CD4-positive, alpha-beta T cell (primary cell): ENCODE results near the gene FKBP5. TPM values are rescaled to one million over a fixed set of nuclear protein-coding genes. Genes with fewer than 3 reads are reported as not detected.

Source experiments
- ATAC-seq: fragments of 200-7000 bp; cut with Tn5 transposase; one replicate; pipeline ENCODE4 v1.10.0; 2022; ENCODE audit warnings: mild to moderate bottlenecking; ENCODE audit not compliant: poor library complexity
- CTCF ChIA-PET: fragments of 350-600 bp; sonication (Branson Sonifier 250); formaldehyde crosslinking; loops from one replicate; lab custom pipeline; 2021; ENCODE audit warnings: antibody characterized with exemption, inconsistent platforms; lab: Charles Lee
- POLR2A ChIA-PET: fragments of 350-600 bp; sonication (Branson Sonifier 250); formaldehyde crosslinking; loops from one replicate; lab custom pipeline; 2021; ENCODE audit warnings: antibody characterized with exemption, inconsistent platforms; lab: Charles Lee
- DNase-seq, 14 experiments: peaks; one replicate each; pipeline ENCODE4 v3.0.0-alpha.2; 2013 to 2020; ENCODE audit warnings: mixed read lengths in 2 of 14
- H3K27ac ChIP-seq, 2 donors: one replicate each; pipeline versions ENCODE4 v1.5.1 to v1.7.0; 2013; ENCODE audit warnings: low read length in 2 of 2, low read depth in 1 of 2, mild to moderate bottlenecking in 1 of 2
- H3K27me3 ChIP-seq, 2 experiments: 1 replicate in 1 of 2; 2 replicates in 1 of 2; pipeline versions ENCODE4 v1.6.1 to v1.7.0; 2013; ENCODE audit warnings: low read length in 2 of 2, control low read depth in 1 of 2, mild to moderate bottlenecking in 1 of 2, moderate library complexity in 1 of 2; ENCODE audit not compliant: insufficient read depth in 2 of 2, control insufficient read depth in 1 of 2
- H3K36me3 ChIP-seq: one replicate; pipeline ENCODE4 v1.6.1; 2013; ENCODE audit warnings: low read length, control low read depth; ENCODE audit not compliant: insufficient read depth
- H3K4me1 ChIP-seq: one replicate; pipeline ENCODE4 v1.6.1; 2013; ENCODE audit warnings: low read length, control low read depth; ENCODE audit not compliant: insufficient read depth
- H3K4me3 ChIP-seq: one replicate; pipeline ENCODE4 v1.5.1; 2013; ENCODE audit warnings: mild to moderate bottlenecking, low read length, moderate library complexity
- H3K9me3 ChIP-seq, 2 experiments: 1 replicate in 1 of 2; 2 replicates in 1 of 2; pipeline versions ENCODE4 v1.6.1 to v1.7.0; 2013; ENCODE audit warnings: low read length in 2 of 2, mild to moderate bottlenecking in 2 of 2, control low read depth in 1 of 2, moderate library complexity in 1 of 2; ENCODE audit not compliant: control insufficient read depth in 1 of 2, insufficient read depth in 1 of 2
- H3K27ac Mint-ChIP-seq: one replicate; pipeline ENCODE4 v1.8.0; 2020; ENCODE audit warnings: mixed read lengths
- H3K27me3 Mint-ChIP-seq: one replicate; pipeline ENCODE4 v1.8.0; 2021; ENCODE audit warnings: mixed read lengths
- H3K36me3 Mint-ChIP-seq: one replicate; pipeline ENCODE4 v1.8.0; 2021; ENCODE audit warnings: low read depth, mixed read lengths
- H3K4me1 Mint-ChIP-seq: one replicate; pipeline ENCODE4 v1.8.0; 2021; ENCODE audit warnings: low read depth, mixed read lengths
- H3K4me3 Mint-ChIP-seq: one replicate; pipeline ENCODE4 v1.8.0; 2020; ENCODE audit warnings: mild to moderate bottlenecking, mixed read lengths
- H3K9me3 Mint-ChIP-seq: one replicate; pipeline ENCODE4 v1.8.0; 2020; ENCODE audit warnings: mixed read lengths
- CTCF ChIP-seq: fragments of 200-600 bp; IDR thresholded peaks from one replicate; pipeline ENCODE4 v1.8.0; 2022; ENCODE audit warnings: antibody characterized with exemption, mild to moderate bottlenecking
- intact Hi-C, 2 experiments: fragments of 100-400 bp; cut with DNase I in 1 of 2; cut with micrococcal nuclease in 1 of 2; formaldehyde crosslinking; loops; one replicate each; pipeline versions ENCODE4 v1.15.1 to v1.9.0; 2023 to 2025; cut with DNase I, micrococcal nuclease
- microRNA-seq: library from miRNA; unstranded; fragments of <30 nt; microRNA quantifications from one replicate; pipeline ENCODE4 v1.2.0, GENCODE V29; 2021; ENCODE audit warnings: borderline microRNAs expressed, borderline replicate concordance
- total RNA-seq, 174 experiments: library from RNA in 2 of 174; stranded (reverse) in 2 of 174; gene quantifications; one replicate each; pipeline ENCODE4 v1.2.3 and lab custom pipeline; 2021 to 2026

FKBP5 gene
- total RNA-seq, 2 experiments from 2014 or later = 72.6 to 75.9 TPM

GRCh38 chr6:35532126-35532525 lies 156.6 kb downstream of the FKBP5 start:
- no peak for TF ChIP-seq CTCF
- H3K27ac ChIP-seq = no peak overlapping the region
- ATAC-seq (no peak), DNase-seq (no peak)
- Mint-ChIP-seq H3K4me3 (no peak overlapping the region), H3K36me3 (no peaks in the 10 kb centered on the region), H3K9me3 (no peaks in the 10 kb centered on the region), H3K4me1 (peaks cover 10% of the 10 kb centered on the region), H3K27ac (no peak overlapping the region), H3K27me3 (no peaks in the 10 kb centered on the region)
- intact Hi-C loops = no loop called here
- H3K36me3 ChIP-seq = no peaks in the 10 kb centered on the region
- POLR2A ChIA-PET = no interaction called here
- H3K4me3 ChIP-seq = no peak overlapping the region
- CTCF ChIA-PET = interaction anchor here (1.1 to 1.9 kb wide), 3 partner anchors 9 to 105 kb away, joined by 3 to 4 read pairs (median 4); no protein-coding TSS in a partner anchor
- H3K9me3 ChIP-seq = no peaks in the 10 kb centered on the region
- H3K4me1 ChIP-seq = peaks cover 10% of the 10 kb centered on the region
- no peaks in the 10 kb centered on the region for H3K27me3 ChIP-seq

- Mint-ChIP-seq H3K27ac (no peak overlapping the region), H3K4me3 (no peak overlapping the region), H3K4me1 (peaks cover 16% of the 10 kb centered on the region), H3K36me3 (no peaks in the 10 kb centered on the region), H3K27me3 (no peaks in the 10 kb centered on the region), H3K9me3 (no peaks in the 10 kb centered on the region)
- no peak for TF ChIP-seq CTCF
- Histone ChIP-seq H3K27ac (no peak overlapping the region), H3K4me1 (peaks cover 33% of the 10 kb centered on the region), H3K9me3 (no peaks in the 10 kb centered on the region), H3K27me3 (no peaks in the 10 kb centered on the region), H3K4me3 (no peak overlapping the region), H3K36me3 (no peaks in the 10 kb centered on the region)
- ChIA-PET CTCF (interaction anchor here (3.3 kb wide), 1 partner anchor 212 kb away, joined by 13 read pairs; the partner anchor contains the start of gene ARMC12), POLR2A (interaction anchor here (1.0 to 1.6 kb wide), 2 partner anchors 28 to 213 kb away, joined by 3 to 8 read pairs; no protein-coding TSS in a partner anchor)
- no peak for ATAC-seq
- no peak for DNase-seq
- intact Hi-C loops = loop anchor here in 1 of 2 experiments (5.0 kb wide), 1 partner anchor 98 kb away; no protein-coding TSS in a partner anchor
These were observed 164.2 kb downstream of the FKBP5 start for GRCh38 chr6:35524380-35525020.

Small RNAs within 50 kb of the gene (microRNA-seq; reads per million reads assigned to microRNA genes)
- gene MIR5690 = 13.4 reads per million, percentile 45 among the genes with 10 or more reads in this experiment

Other genes with a start within 250 kb of the FKBP5 start
- gene FANCE, start 236.6 kb downstream of the FKBP5 start, total RNA-seq = 1 to 10 TPM; 1.6 to 1.7 TPM
- 1,000 to 10,000 TPM; 2,453 to 2,464 TPM for gene RPL10A, start 220.5 kb downstream of the FKBP5 start, total RNA-seq
- gene TEAD3, start 191.8 kb downstream of the FKBP5 start, total RNA-seq = under 1 TPM in 1 of 2 experiments, not detected in 1; 0.11 TPM
- not detected for gene TULP1, start 176.0 kb downstream of the FKBP5 start, total RNA-seq
- gene ARMC12, start 48.1 kb upstream of the FKBP5 start, total RNA-seq = 1 to 10 TPM; 1.9 to 2.8 TPM
- not detected for gene CLPSL2, start 87.7 kb upstream of the FKBP5 start, total RNA-seq
- gene CLPSL1, start 92.1 kb upstream of the FKBP5 start, total RNA-seq = not detected
- gene CLPS, start 108.4 kb upstream of the FKBP5 start, total RNA-seq = not detected
- not detected for gene LHFPL5, start 116.4 kb upstream of the FKBP5 start, total RNA-seq
- gene SRPK1, start 232.2 kb upstream of the FKBP5 start, total RNA-seq = 10 to 100 TPM; 23.0 to 29.1 TPM